Inferior parietal cortex (tissue), 1 donor: ENCODE results near the gene RPL22.

Experiments
- DNase-seq: peaks from one replicate; pipeline ENCODE4 v3.0.0-alpha.2; 2016; ENCODE audit errors: extremely low spot score

The RPL22 gene

DNA sequence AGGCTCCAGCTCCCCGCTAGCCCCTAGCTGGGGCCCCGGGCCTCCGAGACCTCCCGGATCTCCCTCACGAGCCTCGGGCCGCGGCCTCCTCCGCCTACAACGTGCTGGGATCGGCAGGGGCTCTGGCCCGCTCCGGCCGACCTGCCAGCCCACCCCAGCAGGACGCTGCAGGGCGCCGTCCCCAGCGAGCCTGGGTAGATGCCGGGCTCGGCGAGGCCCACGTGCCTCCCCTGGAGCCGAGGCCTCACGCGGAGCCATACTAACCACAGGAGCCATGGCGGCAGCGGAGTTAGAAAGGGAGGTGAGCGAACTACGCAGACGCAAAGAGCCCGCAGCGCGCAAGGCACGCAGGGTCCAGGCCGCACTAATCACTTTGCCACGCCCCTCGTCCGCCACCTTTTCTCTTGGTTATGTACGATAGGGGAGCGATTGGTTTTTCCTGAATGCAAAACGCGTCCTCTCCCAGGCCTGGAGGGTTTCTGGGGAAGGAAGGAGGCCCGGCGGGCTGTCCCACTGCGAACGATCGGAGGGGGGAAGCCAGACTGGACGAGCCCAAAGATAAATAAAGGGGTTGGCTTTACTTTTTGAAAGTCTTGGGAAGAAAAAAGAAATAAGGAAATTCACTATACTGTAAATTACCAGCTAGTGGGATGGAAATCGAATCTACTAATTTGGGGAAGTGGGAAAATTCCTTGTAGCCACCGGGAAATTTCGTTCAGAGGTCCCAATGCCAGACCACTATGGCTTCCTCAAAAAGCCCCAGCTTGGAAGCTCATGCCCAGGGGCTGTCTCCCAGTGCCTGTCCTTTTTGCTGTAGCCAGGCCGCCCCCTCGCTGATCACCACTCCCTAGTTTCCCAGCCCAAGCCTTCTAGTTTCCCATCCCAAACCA is at the start of gene RPL22:
Gene RPL22, minus strand, starts transcription at position 298 of the 890 bp plus-strand sequence. Its CDS starts 22 bp downstream, at position 276.
- peak; percentile 99 for DNase-seq

GRCh38 chr1:6248161-6248776 is 48.9 kb upstream of the RPL22 start:
- DNase-seq, result no peak

DNA sequence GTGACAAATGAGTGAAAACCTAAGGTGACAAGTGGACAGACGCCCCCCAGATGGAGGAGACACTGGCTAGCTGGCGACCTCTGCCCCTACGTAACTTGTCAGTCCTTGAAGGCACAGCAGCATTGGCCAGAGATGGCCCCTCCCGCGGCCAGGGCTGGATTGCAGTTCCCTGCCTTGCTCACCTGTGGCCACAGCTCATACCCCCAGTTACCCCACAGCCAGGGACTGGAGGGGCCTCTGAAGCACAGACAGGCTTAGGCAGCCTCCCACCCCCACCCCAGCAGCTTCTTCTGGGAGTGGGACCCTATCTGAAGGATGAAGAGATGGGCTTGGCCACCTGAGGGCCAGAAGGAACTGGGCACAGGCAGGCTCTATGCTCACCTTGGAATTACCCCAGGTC is 48.3 kb upstream of the RPL22 start:
- no peak for DNase-seq

GRCh38 chr1:6246497-6247467 is 47.4 kb upstream of the RPL22 start:
- peak; percentile 72 for DNase-seq

- DNase-seq, result no peak
These were observed 46.6 kb upstream of the RPL22 start for GRCh38 chr1:6245869-6246496.

DNA sequence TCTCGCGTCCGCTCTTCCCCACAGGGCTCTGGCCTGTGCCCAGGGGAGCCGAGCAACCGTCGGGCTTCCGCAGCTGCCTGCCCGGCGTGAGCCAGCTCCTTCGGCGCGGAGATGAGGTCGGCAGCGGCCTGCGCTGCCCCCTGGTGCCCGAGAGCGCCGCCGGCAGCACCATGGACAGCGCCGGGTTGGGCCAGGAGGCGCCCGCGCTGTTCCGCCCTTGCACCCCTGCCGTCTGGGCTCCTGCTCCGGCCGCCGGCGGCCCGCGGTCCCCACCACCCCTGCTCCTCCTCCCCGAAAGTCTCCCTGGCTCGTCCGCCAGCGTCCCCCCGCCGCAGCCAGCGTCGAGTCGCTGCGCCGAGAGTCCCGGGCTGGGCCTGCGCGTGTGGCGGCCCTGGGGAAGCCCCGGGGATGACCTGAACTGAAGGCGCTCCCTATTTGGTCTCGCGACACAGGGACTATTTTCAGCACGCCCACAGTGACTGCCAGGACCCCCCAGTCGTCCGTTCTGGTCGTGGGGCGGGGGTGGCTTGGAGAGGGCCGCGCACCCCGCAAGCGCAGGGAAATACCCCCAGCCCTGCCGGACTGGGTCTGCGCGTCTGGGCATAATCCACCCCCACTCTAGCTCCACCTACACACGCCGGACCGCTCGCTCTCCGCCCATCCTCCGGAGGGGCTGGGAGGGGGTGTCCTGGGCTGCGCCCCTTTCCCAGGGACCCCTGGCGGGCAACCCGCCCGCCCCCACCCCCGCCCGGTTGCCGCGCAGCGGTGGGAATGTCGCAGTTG is 45.9 kb upstream of the RPL22 start:
- DNase-seq, result peak; percentile 56

DNA sequence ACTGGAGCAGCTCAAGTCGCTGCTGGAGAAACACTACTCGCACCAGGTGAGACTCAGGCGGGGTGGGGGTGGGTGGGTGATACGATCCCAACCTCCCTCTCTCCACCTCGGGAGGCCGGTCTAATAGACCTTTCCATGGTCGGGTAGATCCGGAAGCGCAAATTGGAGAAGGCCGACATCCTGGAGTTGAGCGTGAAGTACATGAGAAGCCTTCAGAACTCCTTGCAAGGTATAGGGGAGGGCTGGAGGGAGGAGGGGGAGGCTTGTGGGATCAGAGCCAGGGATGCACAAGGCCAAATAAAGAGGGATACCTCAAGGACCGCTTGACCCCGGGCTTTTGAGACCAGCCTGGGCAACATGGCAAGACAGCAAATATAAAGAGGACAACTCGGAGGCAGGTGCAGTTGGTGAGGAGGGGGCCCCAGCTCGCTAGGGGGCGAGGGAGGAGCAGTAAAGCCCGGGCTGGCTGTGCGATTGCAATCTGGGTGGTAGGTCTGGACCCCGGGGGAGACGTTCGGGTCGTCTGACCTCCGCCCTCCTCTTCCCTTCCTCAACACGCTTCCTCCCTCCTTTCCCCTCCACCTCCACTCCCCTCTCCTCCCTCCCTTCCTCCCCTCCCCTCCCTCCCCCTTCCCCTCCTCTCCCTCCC is 45.1 kb upstream of the RPL22 start:
- no peak for DNase-seq

DNA sequence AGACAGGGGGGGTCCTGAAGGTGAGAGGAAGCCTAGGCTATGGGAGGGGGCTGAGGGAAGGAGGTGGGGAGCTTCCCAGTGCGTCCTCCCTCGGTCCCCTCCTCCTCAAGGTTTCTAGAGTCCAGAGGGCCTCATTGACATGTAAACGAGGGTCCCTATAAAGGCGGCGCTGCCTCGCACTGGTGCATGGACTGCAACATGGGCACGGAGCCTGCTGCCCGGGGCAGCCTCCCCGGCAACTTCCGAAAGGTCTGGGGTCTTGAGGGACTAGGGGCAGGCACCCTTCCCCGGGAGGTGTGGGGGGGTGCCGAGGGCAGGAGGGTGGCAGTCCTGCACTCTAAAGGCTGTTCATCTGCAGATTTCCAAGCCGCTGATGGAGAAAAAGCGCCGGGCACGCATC is 44.6 kb upstream of the RPL22 start, which contains the start of gene HES3:
Gene HES3, plus strand, starts transcription at position 187 of the 400 bp plus-strand sequence. Its CDS starts 187 bp downstream, at position 374.
- no peak for DNase-seq

DNA sequence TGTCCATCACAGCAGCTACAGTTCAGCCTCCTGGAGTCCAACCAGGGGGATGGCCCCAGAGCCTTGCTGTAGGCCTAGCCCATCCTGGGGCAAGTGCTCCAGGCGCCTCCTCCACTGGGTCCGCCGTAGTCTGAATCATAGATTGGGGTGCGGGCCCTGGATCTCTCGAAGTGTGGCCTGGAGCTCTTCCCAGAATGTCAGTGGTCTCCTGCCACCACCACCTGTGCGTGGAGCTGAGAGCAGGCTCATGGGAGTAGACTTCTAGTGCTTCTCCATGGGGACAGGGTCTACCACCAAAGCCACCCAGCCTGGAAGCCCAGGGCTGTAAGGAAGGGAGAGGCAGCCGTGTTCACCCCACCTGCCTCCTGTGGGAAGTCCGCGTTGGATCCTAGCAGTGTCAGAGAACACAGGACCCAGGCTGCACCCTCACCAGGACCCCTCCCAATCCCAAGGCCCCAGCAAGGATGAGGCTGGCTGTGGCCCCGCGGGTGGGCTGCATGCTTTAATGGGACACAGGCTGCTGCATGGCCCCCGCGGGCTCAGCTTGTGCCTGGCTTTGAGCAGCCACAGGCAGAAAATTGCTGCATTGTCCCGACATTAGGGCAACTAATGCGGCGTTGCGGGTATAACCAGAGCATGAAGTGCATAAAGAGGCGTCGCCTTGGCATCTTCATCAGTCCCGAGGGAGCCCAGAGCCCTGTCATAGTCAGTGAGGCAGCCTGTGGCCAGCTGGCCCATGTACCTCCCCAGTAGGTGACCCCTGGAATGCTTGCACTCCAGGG is 43.8 kb upstream of the RPL22 start:
- DNase-seq, result no peak

DNA sequence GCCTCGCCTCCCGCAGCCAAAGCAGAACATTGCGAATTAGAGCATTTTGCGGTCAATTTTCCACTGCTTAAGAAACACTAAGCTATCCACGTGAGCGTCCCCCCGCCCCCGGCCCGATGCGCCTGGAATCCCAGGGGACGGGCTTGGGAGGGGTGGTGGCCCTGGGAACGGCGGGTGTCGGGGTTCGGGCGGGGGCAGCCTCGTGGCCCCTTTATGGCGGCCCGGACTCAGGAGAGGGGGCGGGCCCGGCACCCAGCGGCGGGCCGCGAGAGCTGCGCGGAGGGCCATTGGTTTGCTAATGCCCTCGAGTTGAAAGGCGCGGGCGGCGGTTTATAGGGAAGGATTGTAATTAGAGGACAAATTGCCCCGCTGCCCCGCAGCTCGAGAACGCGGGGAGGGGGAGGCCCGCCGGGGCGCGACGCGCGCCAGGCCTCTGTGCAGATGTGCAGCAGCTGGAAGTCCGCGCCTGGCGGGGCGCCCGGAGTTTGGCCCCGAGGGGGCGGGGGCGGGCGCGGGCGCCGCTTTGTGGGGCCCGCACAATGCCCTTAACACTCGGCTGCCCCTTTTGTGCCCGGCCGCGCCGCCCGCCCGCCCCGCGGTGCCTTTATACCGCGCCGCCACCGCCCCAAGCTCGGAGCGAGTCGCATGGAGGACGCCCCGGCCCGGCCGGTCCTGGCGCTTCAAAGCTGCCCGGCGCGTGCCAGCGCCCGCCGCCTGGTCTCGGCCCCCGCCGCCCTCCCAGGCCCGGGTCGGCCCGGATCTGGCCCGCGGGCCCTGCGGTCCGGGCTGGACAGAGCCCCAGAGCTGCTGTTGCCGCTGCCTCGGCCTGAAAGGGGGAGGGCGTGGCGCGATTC is 42.7 kb upstream of the RPL22 start:
- no peak for DNase-seq

GRCh38 chr1:6241107-6241886 is 41.9 kb upstream of the RPL22 start:
- no peak for DNase-seq

DNA sequence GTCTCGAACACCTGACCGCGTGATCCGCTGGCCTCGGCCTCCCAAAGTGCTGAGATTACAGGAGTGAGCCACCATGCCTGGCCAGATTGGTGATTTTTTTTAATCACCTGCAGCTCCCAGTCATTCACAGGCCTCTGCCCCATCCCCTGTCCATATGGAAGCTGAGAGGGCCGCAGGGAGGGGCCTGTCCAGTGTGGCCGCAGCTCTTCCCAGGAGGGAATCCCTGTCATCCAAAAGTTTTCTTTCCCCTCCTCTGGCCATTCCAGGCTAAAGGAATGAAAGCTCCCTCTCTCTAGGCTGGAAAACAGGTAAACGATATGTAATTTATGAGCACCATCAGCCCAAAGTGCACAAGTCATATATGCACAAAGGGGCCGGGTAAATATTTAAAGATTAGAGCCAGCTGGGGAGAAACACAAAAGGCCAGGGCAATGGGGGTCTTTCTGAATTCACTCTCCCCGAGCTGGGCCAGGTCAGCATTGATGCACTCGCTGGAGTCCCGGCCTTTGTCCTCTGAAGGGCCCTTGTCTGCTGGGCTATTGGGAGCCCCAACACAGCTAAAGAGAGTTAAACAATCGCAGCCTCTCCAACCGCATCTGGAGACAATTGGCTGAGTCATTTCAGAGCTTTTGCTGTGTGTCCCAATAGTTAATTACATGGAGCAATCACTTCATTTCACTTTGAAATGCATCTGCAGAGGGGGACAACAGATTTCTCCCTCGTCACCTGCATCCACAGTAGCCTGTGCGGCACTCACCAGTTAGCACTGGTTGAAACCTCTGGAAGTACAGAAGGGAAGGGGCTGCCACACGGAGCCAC is 40.8 kb upstream of the RPL22 start:
- DNase-seq, result no peak

DNA sequence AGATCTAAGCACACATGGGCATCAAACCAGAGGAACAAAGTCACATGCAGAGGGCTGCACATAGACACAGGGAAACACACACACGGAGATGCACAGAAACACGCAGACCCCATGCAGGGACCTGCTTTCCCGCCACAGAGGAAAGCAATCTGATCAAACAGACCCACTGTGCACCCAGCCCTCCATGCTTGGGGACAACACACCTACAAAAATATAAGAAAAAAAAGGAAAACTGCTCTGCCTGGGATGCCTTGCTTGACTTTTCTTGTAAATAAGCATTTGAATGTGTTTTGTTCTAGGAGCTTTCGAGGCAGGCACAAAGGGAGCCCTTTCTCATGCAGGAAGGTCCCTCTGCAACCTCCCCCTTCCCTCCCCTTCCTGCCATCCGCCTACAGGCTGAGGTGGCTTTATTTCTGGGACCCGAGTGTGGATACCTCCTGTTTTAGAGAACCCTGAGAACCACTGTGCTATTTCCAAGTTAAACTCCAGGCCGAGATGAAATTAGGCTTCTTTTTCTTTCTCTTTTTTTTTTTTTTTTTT is 39.9 kb upstream of the RPL22 start:
- DNase-seq, result no peak

DNA sequence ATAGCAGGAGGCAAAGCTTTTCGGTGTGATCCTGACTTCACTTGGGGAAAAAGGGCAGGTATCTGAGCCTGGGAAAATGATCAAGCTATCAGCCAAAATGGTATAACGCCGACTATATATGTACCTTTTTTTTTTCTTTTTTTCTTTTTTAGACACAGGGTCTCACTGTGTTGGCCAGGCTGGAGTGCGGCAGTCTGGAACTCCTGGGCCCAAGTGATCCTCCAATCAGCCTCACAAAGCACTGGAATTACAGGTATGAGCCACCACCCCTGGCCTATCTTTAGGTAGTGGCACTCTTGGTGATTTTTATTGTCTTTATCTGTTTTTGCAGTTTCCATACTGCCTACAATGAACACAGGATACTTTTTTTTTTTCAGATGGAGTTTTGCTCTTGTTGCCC is 37.7 kb upstream of the RPL22 start:
- no peak for DNase-seq

- DNase-seq, result no peak
These were observed 35.9 kb upstream of the RPL22 start for GRCh38 chr1:6235296-6235677.

GRCh38 chr1:6234502-6235295 is 35.3 kb upstream of the RPL22 start:
- DNase-seq, result no peak
